Measurements from ENCODE around the gene LCE2D. TPM values are rescaled to one million over a fixed set of nuclear protein-coding genes. Genes with fewer than 3 reads are reported as not detected.

The LCE2D gene
- total RNA-seq, 1 donor from 2014 or later: not detected

- intact Hi-C loops (cut with DNase I): no loop called here
- Histone ChIP-seq H3K27me3 (ENCODE audit: low read depth) (no peaks in the 10 kb centered on the region), H3K27ac (no peak within 1 kb of the TSS), H3K9me3 (no peaks in the 10 kb centered on the region), H3K4me3 (no peak within 1 kb of the TSS), H3K36me3 (no peaks in the 10 kb centered on the region), H3K4me1 (no peaks in the 10 kb centered on the region)
- no peak for TF ChIP-seq CTCF (IDR thresholded peaks at IDR 0.05)
- DNase-seq: no peak
- ATAC-seq: no peak
Observed at GRCh38 chr1:152697701-152698600, 34.8 kb downstream of the LCE2D start, which contains the start of gene LCE2A. LCE2A (plus strand) TSS chr1:152698345; CDS start chr1:152698902, 557 bp downstream.

- Histone ChIP-seq H3K9me3 (no peaks in the 10 kb centered on the region), H3K4me3 (no peak overlapping the region), H3K27ac (no peak overlapping the region), H3K36me3 (no peaks in the 10 kb centered on the region), H3K27me3 (ENCODE audit: low read depth) (no peaks in the 10 kb centered on the region), H3K4me1 (no peaks in the 10 kb centered on the region)
- ATAC-seq (no peak), DNase-seq (no peak)
- TF ChIP-seq CTCF (IDR thresholded peaks at IDR 0.05): no peak
- intact Hi-C loops (cut with DNase I): no loop called here
Observed at GRCh38 chr1:152699746-152700145, 36.6 kb downstream of the LCE2D start.

- intact Hi-C loops (cut with DNase I): no loop called here
- ATAC-seq: no peak
Observed at GRCh38 chr1:152707860-152708259, 44.7 kb downstream of the LCE2D start, which contains the start of gene LCE4A. LCE4A (plus strand) TSS chr1:152708160; CDS start chr1:152709076, 916 bp downstream.

More at GRCh38 chr1:152707860-152708259, 44.7 kb downstream of the LCE2D start, which contains the start of gene LCE4A:
- Histone ChIP-seq H3K4me3 (no peak within 1 kb of the TSS), H3K27me3 (ENCODE audit: low read depth) (peaks cover 19% of the 10 kb centered on the region), H3K4me1 (no peaks in the 10 kb centered on the region), H3K36me3 (no peaks in the 10 kb centered on the region), H3K27ac (no peak within 1 kb of the TSS), H3K9me3 (no peaks in the 10 kb centered on the region)
- no peak for DNase-seq
- TF ChIP-seq CTCF (IDR thresholded peaks at IDR 0.05): no peak

Other genes with a start within 250 kb of the LCE2D start
- gene CRNN, start 249.1 kb upstream of the LCE2D start, total RNA-seq: not detected
- not detected for gene LCE5A, start 152.6 kb upstream of the LCE2D start, total RNA-seq
- not detected for gene CRCT1, start 148.9 kb upstream of the LCE2D start, total RNA-seq
- gene LCE3E, start 96.6 kb upstream of the LCE2D start, total RNA-seq: not detected
- gene LCE3D, start 82.9 kb upstream of the LCE2D start, total RNA-seq: not detected
- not detected for gene LCE3C, start 63.1 kb upstream of the LCE2D start, total RNA-seq
- gene LCE3B, start 49.6 kb upstream of the LCE2D start, total RNA-seq: not detected
- gene LCE3A, start 40.3 kb upstream of the LCE2D start, total RNA-seq: not detected
- gene LCE2C, start 11.9 kb downstream of the LCE2D start, total RNA-seq: not detected
- not detected for gene LCE2B, start 22.7 kb downstream of the LCE2D start, total RNA-seq
- gene LCE2A, start 35.0 kb downstream of the LCE2D start, total RNA-seq: not detected
- not detected for gene LCE4A, start 44.8 kb downstream of the LCE2D start, total RNA-seq
- gene KPRP, start 94.6 kb downstream of the LCE2D start, total RNA-seq: not detected
- not detected for gene LCE1F, start 111.8 kb downstream of the LCE2D start, total RNA-seq
- gene LCE1E, start 122.9 kb downstream of the LCE2D start, total RNA-seq: not detected
- not detected for gene LCE1D, start 133.3 kb downstream of the LCE2D start, total RNA-seq
- not detected for gene LCE1C, start 143.3 kb downstream of the LCE2D start, total RNA-seq
- not detected for gene LCE1B, start 148.6 kb downstream of the LCE2D start, total RNA-seq
- not detected for gene LCE1A, start 164.1 kb downstream of the LCE2D start, total RNA-seq
- gene LCE6A, start 179.5 kb downstream of the LCE2D start, total RNA-seq: not detected
- not detected for gene LCE7A, start 196.6 kb downstream of the LCE2D start, total RNA-seq
- not detected for gene SMCP, start 214.9 kb downstream of the LCE2D start, total RNA-seq
- 0.24 TPM for gene IVL, start 245.2 kb downstream of the LCE2D start, total RNA-seq

Measured in lower lobe of right lung (tissue), 2 donors.